Mammary epithelial cell (primary cell): ENCODE measurements around the gene FOSB.

Experiments
- EZH2 ChIP-seq: IDR thresholded peaks from 2 replicates; pipeline ENCODE4 v1.6.1; 2012; ENCODE audit warnings: low read length, inconsistent platforms, borderline replicate concordance
- TF ChIP-seq, protein P1 (sequence below), 2 donors: IDR thresholded peaks in 1 of 2; conservative IDR thresholded peaks in 1 of 2; 2 replicates each; pipeline ENCODE4 v1.5.1; 2011 to 2012; ENCODE audit warnings: inconsistent platforms in 2 of 2, low read length in 2 of 2, mild to moderate bottlenecking in 2 of 2, control low read depth in 1 of 2, low read depth in 1 of 2; ENCODE audit not compliant: insufficient read depth in 1 of 2; ENCODE audit errors: extremely low read depth in 1 of 2

DNA sequence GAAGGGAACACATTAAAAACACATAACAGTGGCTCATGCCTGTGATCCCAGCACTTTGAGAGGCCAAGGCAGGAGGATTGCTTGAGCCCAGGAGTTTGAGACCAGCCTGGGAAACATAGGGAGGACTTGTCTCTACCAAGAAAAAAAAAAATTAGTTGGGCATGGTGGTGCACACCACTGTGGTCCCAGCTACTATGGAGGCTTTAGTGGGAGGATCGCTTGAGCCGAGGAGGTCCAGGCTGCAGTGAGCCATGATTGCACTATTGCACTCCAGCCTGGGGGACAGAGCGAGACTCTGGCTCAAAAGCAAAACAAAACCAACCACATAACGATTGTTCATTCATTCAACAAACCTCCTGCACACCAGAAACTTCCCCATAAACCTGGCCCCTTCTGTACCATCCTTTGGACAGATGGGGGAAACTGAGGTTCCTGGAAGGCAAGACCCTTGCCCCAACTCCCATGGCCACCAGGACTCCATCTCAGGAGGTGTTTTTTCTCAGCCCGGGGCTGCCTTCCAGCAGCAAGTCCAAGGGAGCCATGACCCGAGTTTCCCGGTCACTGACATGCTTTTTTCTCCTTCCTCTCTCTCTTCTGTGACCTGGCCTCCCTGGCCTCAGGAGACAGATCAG, 4.3 kb downstream of the FOSB start:
- no peak for TF ChIP-seq EZH2
- TF ChIP-seq, protein P1, sequence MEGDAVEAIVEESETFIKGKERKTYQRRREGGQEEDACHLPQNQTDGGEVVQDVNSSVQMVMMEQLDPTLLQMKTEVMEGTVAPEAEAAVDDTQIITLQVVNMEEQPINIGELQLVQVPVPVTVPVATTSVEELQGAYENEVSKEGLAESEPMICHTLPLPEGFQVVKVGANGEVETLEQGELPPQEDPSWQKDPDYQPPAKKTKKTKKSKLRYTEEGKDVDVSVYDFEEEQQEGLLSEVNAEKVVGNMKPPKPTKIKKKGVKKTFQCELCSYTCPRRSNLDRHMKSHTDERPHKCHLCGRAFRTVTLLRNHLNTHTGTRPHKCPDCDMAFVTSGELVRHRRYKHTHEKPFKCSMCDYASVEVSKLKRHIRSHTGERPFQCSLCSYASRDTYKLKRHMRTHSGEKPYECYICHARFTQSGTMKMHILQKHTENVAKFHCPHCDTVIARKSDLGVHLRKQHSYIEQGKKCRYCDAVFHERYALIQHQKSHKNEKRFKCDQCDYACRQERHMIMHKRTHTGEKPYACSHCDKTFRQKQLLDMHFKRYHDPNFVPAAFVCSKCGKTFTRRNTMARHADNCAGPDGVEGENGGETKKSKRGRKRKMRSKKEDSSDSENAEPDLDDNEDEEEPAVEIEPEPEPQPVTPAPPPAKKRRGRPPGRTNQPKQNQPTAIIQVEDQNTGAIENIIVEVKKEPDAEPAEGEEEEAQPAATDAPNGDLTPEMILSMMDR (conservative IDR thresholded peaks at IDR 0.05 in 1 of 2, IDR thresholded peaks at IDR 0.05 in 1 of 2; ENCODE audit: extremely low read depth in 1 of 2, insufficient read depth in 1 of 2, low read depth in 1 of 2, low read length in 2 of 2) = no peak
